GM12874 (cell line): Measurements from ENCODE around the gene GORAB.

Experiments used
- TF ChIP-seq, protein P1 (sequence below): IDR thresholded peaks from 2 replicates; pipeline ENCODE4 v1.5.1; 2011; ENCODE audit warnings: low read depth, mild to moderate bottlenecking, control low read depth, low read length, moderate library complexity; ENCODE audit not compliant: insufficient read depth

Gene GORAB

DNA sequence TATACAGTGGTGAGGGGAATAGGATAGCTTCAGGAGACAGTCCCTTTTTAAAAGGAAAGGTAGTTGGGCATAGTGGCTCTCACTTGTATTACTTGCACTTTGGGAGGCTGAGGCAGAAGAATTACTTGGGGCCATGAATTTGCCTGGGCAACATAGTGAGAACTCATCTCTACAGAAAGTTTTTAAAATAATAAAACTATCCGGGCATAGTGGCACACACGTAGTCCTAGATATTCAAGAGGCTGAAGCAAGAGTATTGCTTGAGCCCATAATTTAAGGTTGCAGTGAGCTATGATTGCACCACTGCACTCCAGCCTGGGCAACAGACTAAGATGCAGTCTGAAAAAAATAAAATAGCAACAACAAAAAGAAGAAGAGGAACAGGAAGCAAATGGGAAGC is 27.2 kb downstream of the GORAB start:
- TF ChIP-seq, protein P1, sequence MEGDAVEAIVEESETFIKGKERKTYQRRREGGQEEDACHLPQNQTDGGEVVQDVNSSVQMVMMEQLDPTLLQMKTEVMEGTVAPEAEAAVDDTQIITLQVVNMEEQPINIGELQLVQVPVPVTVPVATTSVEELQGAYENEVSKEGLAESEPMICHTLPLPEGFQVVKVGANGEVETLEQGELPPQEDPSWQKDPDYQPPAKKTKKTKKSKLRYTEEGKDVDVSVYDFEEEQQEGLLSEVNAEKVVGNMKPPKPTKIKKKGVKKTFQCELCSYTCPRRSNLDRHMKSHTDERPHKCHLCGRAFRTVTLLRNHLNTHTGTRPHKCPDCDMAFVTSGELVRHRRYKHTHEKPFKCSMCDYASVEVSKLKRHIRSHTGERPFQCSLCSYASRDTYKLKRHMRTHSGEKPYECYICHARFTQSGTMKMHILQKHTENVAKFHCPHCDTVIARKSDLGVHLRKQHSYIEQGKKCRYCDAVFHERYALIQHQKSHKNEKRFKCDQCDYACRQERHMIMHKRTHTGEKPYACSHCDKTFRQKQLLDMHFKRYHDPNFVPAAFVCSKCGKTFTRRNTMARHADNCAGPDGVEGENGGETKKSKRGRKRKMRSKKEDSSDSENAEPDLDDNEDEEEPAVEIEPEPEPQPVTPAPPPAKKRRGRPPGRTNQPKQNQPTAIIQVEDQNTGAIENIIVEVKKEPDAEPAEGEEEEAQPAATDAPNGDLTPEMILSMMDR: no peak

DNA sequence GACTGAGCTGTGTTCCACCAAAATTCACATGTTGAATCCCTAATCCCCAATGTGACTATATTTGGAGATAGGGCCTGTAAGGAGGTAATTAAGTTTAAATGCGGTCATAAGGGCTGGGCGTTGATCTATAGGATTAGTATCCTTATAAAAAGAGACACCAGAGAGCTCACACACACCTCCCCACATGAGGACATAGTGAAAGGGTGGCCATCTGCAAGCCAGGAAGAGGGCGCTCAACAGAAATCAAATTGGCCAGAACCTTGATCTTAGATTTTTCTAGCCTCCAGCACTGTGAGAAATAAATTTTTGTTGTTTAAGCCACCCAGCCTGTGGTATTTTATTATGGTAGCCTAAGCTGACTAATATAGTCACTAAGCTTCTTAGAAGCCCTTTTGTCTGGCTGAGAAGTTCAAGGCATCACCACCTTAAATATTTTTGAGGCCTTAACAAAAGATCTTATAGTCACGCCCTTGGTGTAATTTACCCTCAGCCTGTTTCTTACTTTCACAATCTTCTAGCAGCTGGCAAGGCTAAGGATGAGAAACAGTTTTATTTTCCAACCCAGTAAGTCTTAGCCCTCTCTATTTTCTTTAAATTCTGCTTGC is 28.8 kb downstream of the GORAB start:
- TF ChIP-seq, protein P1: no peak

DNA sequence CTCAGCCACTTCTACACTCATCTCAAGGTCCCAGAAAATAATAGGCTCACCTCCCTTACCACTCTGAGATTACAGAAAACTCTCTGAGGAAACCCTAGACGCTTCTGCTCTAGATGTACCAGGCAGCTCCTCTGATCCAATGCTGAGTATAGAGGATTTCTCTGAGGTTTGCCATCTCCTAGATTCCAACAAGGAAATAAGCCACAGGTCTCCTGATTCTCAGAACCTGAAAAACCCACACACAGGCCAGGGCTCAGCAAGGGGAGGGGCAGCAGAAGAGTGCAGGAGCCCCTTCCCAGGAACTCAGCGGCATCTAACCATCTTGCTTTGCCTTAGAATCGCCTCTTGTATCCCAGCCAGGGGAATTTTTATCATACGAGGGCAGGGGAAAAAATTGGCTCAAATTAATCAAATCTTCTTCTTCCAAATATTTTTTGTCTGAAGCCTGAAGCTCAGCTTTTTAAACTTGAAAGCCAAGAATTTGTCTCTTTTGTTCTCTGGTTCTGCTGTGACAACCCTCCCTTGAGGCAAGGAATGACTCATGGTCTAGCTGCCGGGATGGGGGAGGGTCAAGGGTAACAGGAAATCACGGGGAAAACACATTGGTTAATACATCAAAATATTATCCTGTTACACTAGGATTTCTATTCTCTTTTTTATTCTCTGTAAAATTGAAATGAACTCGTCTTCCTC is 30.8 kb downstream of the GORAB start:
- TF ChIP-seq, protein P1: no peak

DNA sequence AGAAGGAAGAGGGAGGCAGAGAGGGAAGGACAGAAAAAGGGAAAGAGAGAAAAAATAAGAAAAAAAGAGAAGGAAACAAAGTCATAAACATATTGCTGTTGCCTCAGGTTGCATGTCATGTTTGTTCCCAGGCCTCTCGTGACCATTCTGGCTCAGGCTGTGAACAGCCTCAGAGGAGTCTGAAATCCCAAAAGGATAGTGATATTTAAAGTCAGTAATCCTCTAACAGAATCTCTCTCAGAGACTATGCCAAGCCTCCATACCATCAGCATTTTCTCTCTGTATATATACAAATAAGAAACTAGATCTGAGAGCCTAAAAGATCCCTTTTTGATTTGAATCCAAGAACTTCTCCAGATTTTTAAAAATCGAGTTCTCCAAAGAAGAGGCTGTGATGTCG is 35.2 kb downstream of the GORAB start:
- TF ChIP-seq, protein P1: no peak

DNA sequence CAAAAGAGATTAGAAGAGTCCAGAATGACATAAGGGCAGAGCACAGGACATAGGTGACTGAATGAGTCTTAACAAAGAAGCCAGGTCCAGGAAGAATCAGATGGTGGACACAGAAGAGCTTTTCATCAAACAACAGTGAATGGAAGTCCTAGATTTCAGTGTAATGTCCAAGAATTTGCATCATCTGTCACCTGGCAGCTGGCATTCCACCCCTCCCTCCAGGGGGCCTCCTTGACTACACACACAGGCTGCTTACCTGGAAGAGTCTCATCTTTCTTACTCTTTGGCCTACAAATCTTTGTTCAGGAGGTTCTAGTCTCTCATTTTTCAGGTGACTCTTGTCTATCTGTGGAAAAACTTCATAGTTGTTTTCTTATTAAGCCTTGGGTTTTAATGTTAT is 36.2 kb downstream of the GORAB start:
- TF ChIP-seq, protein P1: no peak

DNA sequence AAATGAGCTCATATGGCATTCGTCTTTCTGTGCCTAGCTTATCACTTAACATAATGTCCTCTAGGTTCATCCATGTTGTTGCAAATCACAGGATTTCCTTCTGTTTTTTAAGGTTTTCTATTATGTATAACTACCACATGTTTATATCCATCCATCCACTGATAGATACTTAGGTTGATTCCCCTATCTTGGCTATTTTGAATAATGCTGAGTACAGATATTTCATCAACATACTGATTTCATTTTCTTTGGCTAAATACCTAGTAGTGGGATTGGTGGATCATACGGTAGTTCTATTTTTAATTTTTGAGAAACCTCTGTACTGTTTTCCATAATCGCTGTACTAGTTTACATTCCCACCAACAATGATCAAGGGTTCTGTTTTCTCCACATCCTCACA is 45.0 kb downstream of the GORAB start:
- TF ChIP-seq, protein P1: no peak

DNA sequence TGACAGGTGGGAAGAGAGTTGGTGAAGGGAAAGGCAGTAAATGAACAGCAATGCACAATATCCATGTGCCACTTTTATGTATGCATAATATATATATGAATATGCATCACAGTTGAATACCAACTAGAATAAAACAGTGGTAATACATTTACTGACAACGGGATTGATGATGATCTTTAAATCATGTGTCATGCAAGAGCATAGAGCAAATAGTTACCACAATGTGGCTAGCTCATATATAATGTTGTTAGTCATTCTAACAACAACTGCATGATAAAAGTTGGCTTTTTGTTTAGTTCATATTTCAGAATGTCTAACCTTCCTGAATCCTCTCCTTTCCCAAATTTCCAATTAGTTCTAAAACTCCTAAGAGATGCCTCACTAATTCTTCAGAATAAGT is 46.4 kb downstream of the GORAB start:
- TF ChIP-seq, protein P1: no peak
